HEK293 (cell line): ENCODE data around the gene VPS18.

Experiments used
- CTCF ChIA-PET: fragments of 350-600 bp; formaldehyde crosslinking; extraction: SDS; loops from one replicate; lab custom pipeline; 2021; ENCODE audit warnings: antibody characterized with exemption; lab: Yijun Ruan, JAX
- POLR2A ChIA-PET: fragments of 300-600 bp; formaldehyde crosslinking; extraction: SDS; loops from one replicate; lab custom pipeline; 2020; ENCODE audit warnings: antibody characterized with exemption, inconsistent platforms; lab: Yijun Ruan, JAX
- H3K27ac ChIP-seq: fragments of 200-500 bp; sonication (Bioruptor generic); 2 replicates; pipeline ENCODE4 v1.5.1; 2014; ENCODE audit warnings: low read depth, low read length, control low read depth, inconsistent platforms; ENCODE audit errors: extremely low read depth
- H3K36me3 ChIP-seq, 2 experiments: fragments of 200-500 bp in 1 of 2; sonication (Bioruptor generic) in 1 of 2; 1 replicate in 1 of 2; 2 replicates in 1 of 2; pipeline ENCODE4 v1.5.1; 2014 to 2017; ENCODE audit warnings: inconsistent platforms in 2 of 2, low read length in 2 of 2; ENCODE audit not compliant: control insufficient read depth in 2 of 2, insufficient read depth in 1 of 2
- H3K4me1 ChIP-seq: fragments of 200-500 bp; sonication (Bioruptor generic); 2 replicates; pipeline ENCODE4 v1.5.1; 2014; ENCODE audit warnings: mild to moderate bottlenecking, low read length, inconsistent platforms; ENCODE audit not compliant: control insufficient read depth, insufficient read depth
- H3K4me3 ChIP-seq: 2 replicates; pipeline ENCODE4 v1.5.1; 2011; ENCODE audit warnings: low read depth, mild to moderate bottlenecking, control low read depth, low read length, moderate library complexity
- H3K9me3 ChIP-seq: fragments of 200-500 bp; sonication (Bioruptor generic); 2 replicates; pipeline ENCODE4 v1.5.1; 2014; ENCODE audit warnings: low read depth, low read length, inconsistent platforms; ENCODE audit not compliant: control insufficient read depth, insufficient read depth
- EGR2 ChIP-seq: fragments of 450-650 bp; formaldehyde crosslinking; IDR thresholded peaks from 2 replicates; pipeline ENCODE4 v1.5.1; 2016; ENCODE audit warnings: low read depth, missing biosample characterization, missing genetic modification characterization
- GLIS2 ChIP-seq: fragments of 450-650 bp; formaldehyde crosslinking; IDR thresholded peaks from 2 replicates; pipeline ENCODE4 v1.5.1; 2016; ENCODE audit warnings: missing biosample characterization, missing genetic modification characterization
- MEIS1 ChIP-seq: sonication (generic); formaldehyde crosslinking; IDR thresholded peaks from 2 replicates; pipeline ENCODE4 v1.8.1; 2022; ENCODE audit warnings: missing genetic modification reagents, mild to moderate bottlenecking, borderline replicate concordance
- PRDM1 ChIP-seq: fragments of 450-650 bp; formaldehyde crosslinking; IDR thresholded peaks from 2 replicates; pipeline ENCODE4; 2016; ENCODE audit warnings: missing biosample characterization, missing genetic modification characterization
- SP2 ChIP-seq: fragments of 450-650 bp; formaldehyde crosslinking; IDR thresholded peaks from 2 replicates; pipeline ENCODE4 v1.5.1; 2016; ENCODE audit warnings: missing biosample characterization, missing genetic modification characterization
- SP3 ChIP-seq: fragments of 450-650 bp; formaldehyde crosslinking; IDR thresholded peaks from 2 replicates; pipeline ENCODE4 v1.5.1; 2016; ENCODE audit warnings: missing biosample characterization, missing genetic modification characterization
- ZBTB17 ChIP-seq: fragments of 450-650 bp; formaldehyde crosslinking; IDR thresholded peaks from 2 replicates; pipeline ENCODE4 v1.5.1; 2016; ENCODE audit warnings: missing biosample characterization, missing genetic modification characterization
- ZBTB20 ChIP-seq: fragments of 450-650 bp; formaldehyde crosslinking; IDR thresholded peaks from 2 replicates; pipeline ENCODE4 v1.5.1; 2016; ENCODE audit warnings: missing biosample characterization, missing genetic modification characterization
- ZBTB8A ChIP-seq: fragments of 450-650 bp; formaldehyde crosslinking; IDR thresholded peaks from 2 replicates; pipeline ENCODE4 v1.5.1; 2016; ENCODE audit warnings: missing biosample characterization, missing genetic modification characterization
- ZIC2 ChIP-seq: fragments of 450-650 bp; formaldehyde crosslinking; IDR thresholded peaks from 2 replicates; pipeline ENCODE4 v1.5.1; 2016; ENCODE audit warnings: missing biosample characterization, missing genetic modification characterization
- ZNF239 ChIP-seq: fragments of 450-650 bp; formaldehyde crosslinking; IDR thresholded peaks from 2 replicates; pipeline ENCODE4 v1.5.1; 2016; ENCODE audit warnings: missing biosample characterization, missing genetic modification characterization
- ZNF335 ChIP-seq: fragments of 450-650 bp; formaldehyde crosslinking; conservative IDR thresholded peaks from 2 replicates; pipeline ENCODE4 v1.5.1; 2016; ENCODE audit warnings: missing biosample characterization, missing genetic modification characterization
- ZNF449 ChIP-seq: fragments of 450-650 bp; formaldehyde crosslinking; IDR thresholded peaks from 2 replicates; pipeline ENCODE4 v1.5.1; 2017; ENCODE audit warnings: missing biosample characterization, mild to moderate bottlenecking, missing genetic modification characterization, moderate library complexity
- ZNF692 ChIP-seq: fragments of 450-650 bp; formaldehyde crosslinking; IDR thresholded peaks from 2 replicates; pipeline ENCODE4 v1.5.1; 2016; ENCODE audit warnings: missing biosample characterization, missing genetic modification characterization
- ZNF704 ChIP-seq: fragments of 450-650 bp; formaldehyde crosslinking; IDR thresholded peaks from 2 replicates; pipeline ENCODE4 v1.5.1; 2016; ENCODE audit warnings: missing biosample characterization, missing genetic modification characterization
- ZNF76 ChIP-seq: fragments of 450-650 bp; formaldehyde crosslinking; IDR thresholded peaks from 2 replicates; pipeline ENCODE4; 2016; ENCODE audit warnings: low read depth, missing biosample characterization, missing genetic modification characterization, borderline replicate concordance
- ZXDB ChIP-seq: fragments of 450-650 bp; formaldehyde crosslinking; IDR thresholded peaks from 2 replicates; pipeline ENCODE4 v1.5.1; 2016; ENCODE audit warnings: missing biosample characterization, missing genetic modification characterization
- TF ChIP-seq, protein P1 (sequence below): fragments of 450-650 bp; formaldehyde crosslinking; IDR thresholded peaks from 2 replicates; pipeline ENCODE4 v1.5.1; 2016; ENCODE audit warnings: missing biosample characterization, missing genetic modification characterization

Gene VPS18

GRCh38 chr15:40894681-40895448 is 615 bp downstream of the VPS18 start:
- TF ChIP-seq ZIC2 (tag by site-specific recombination) (peak; percentile 34; the same call in 1 of the 2 replicates), ZNF449 (peak; percentile 54; the same call in 1 of the 2 replicates), GLIS2 (tag by site-specific recombination) (peak; percentile 31; the same call in 1 of the 2 replicates), ZNF692 (tag by site-specific recombination) (peak; percentile 42; the same call in 1 of the 2 replicates), ZBTB20 (peak; percentile 21; the same call in 1 of the 2 replicates), ZNF704 (tag by site-specific recombination) (no peak), ZNF76 (tag by site-specific recombination) (peak; percentile 66; the same call in 1 of the 2 replicates), SP2 (peak; percentile 23), ZXDB (tag by site-specific recombination) (no peak), EGR2 (0 out of 2 replicates have a peak, but pooled peaks have one; percentile 5), PRDM1 (tag by site-specific recombination) (peak; percentile 51), ZNF239 (tag by site-specific recombination) (no peak), SP3 (0 out of 2 replicates have a peak, but pooled peaks have one; percentile 25), ZNF335 (peak; percentile 81), ZBTB17 (peak; percentile 80), MEIS1 (no peak), ZBTB8A (tag by site-specific recombination) (peak; percentile 80)
- TF ChIP-seq, protein P1, sequence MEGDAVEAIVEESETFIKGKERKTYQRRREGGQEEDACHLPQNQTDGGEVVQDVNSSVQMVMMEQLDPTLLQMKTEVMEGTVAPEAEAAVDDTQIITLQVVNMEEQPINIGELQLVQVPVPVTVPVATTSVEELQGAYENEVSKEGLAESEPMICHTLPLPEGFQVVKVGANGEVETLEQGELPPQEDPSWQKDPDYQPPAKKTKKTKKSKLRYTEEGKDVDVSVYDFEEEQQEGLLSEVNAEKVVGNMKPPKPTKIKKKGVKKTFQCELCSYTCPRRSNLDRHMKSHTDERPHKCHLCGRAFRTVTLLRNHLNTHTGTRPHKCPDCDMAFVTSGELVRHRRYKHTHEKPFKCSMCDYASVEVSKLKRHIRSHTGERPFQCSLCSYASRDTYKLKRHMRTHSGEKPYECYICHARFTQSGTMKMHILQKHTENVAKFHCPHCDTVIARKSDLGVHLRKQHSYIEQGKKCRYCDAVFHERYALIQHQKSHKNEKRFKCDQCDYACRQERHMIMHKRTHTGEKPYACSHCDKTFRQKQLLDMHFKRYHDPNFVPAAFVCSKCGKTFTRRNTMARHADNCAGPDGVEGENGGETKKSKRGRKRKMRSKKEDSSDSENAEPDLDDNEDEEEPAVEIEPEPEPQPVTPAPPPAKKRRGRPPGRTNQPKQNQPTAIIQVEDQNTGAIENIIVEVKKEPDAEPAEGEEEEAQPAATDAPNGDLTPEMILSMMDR (tag by site-specific recombination): peak; percentile 90
- TF ChIP-seq, all 188 proteins: peak for 14
- Histone ChIP-seq H3K9me3 (no peaks in the 10 kb centered on the region), H3K4me3 (peak overlapping the region; percentile 79), H3K27ac (peak overlapping the region; percentile 32; the same call in 1 of the 2 replicates), H3K4me1 (no peaks in the 10 kb centered on the region), H3K36me3 (peaks cover 0 to 38% of the 10 kb centered on the region in 2 experiments; a peak in 2 of 3 replicates)
- CTCF ChIA-PET: interaction anchor here (0.6 to 4.2 kb wide), 25 partner anchors 9 to 289 kb away, joined by 3 to 117 read pairs (median 5); partner anchors contain the start of genes GCHFR, RAD51 and RHOV
- POLR2A ChIA-PET: interaction anchor here (0.6 to 2.6 kb wide), 11 partner anchors 8 to 438 kb away, joined by 3 to 47 read pairs (median 4); partner anchors contain the start of genes CHAC1, DNAJC17, NUSAP1 and OIP5
